Naive B cell (primary cell): ENCODE results near the gene SHF. TPM values are rescaled to one million over a fixed set of nuclear protein-coding genes. Genes with fewer than 3 reads are reported as not detected.
"Not testable (repeated sequence)": the region's sequence is repeated elsewhere in the genome, so short reads cannot be mapped to it uniquely, and the experiment has no call there.

ENCODE experiments used
- ATAC-seq, 2 donors: fragments of 150-1000 bp; cut with Tn5 transposase; 2 replicates each; pipeline ENCODE4 v1.10.0; 2021; ENCODE audit warnings: low read depth in 2 of 2, mild to moderate bottlenecking in 2 of 2, moderate library complexity in 2 of 2
- DNase-seq: peaks from one replicate; pipeline ENCODE4 v3.0.0; 2022
- H3K27ac Mint-ChIP-seq, 6 donors: one replicate each; pipeline ENCODE4 v1.8.0; 2020 to 2022; ENCODE audit warnings: mild to moderate bottlenecking in 6 of 6, mixed read lengths in 6 of 6, moderate library complexity in 5 of 6, inconsistent platforms in 2 of 6
- H3K27me3 Mint-ChIP-seq, 3 donors: one replicate each; pipeline ENCODE4 v1.8.0; 2021 to 2022; ENCODE audit warnings: mixed read lengths in 3 of 3, mild to moderate bottlenecking in 1 of 3
- H3K36me3 Mint-ChIP-seq, 2 donors: one replicate each; pipeline ENCODE4 v1.8.0; 2020 to 2022; ENCODE audit warnings: mixed read lengths in 2 of 2, inconsistent platforms in 1 of 2, mild to moderate bottlenecking in 1 of 2
- H3K4me1 Mint-ChIP-seq, 3 donors: one replicate each; pipeline ENCODE4 v1.8.0; 2020 to 2022; ENCODE audit warnings: mixed read lengths in 3 of 3, inconsistent platforms in 1 of 3, mild to moderate bottlenecking in 1 of 3, moderate library complexity in 1 of 3
- H3K4me3 Mint-ChIP-seq, 8 donors: one replicate each; pipeline ENCODE4 v1.8.0; 2020 to 2022; ENCODE audit warnings: mild to moderate bottlenecking in 8 of 8, mixed read lengths in 8 of 8, moderate library complexity in 8 of 8, inconsistent platforms in 2 of 8
- H3K9me3 Mint-ChIP-seq, 7 donors: one replicate each; pipeline ENCODE4 v1.8.0; 2020 to 2022; ENCODE audit warnings: mixed read lengths in 7 of 7, mild to moderate bottlenecking in 5 of 7, inconsistent platforms in 2 of 7, moderate library complexity in 1 of 7
- polyA plus RNA-seq, 6 donors: library from polyadenylated mRNA; unstranded; fragments of 300-500 nt; fragmentation: Illumina TruSeq; gene quantifications; one replicate each; pipeline ENCODE4 v1.2.3, GENCODE V29; 2021; ENCODE audit warnings: low read depth in 6 of 6

SHF gene, protein sequence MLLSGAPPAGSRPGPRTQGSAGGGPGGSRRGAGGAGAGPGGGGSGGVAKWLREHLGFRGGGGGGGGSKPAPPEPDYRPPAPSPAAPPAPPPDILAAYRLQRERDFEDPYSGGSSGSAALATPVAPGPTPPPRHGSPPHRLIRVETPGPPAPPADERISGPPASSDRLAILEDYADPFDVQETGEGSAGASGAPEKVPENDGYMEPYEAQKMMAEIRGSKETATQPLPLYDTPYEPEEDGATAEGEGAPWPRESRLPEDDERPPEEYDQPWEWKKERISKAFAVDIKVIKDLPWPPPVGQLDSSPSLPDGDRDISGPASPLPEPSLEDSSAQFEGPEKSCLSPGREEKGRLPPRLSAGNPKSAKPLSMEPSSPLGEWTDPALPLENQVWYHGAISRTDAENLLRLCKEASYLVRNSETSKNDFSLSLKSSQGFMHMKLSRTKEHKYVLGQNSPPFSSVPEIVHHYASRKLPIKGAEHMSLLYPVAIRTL
- 1 to 10 TPM in 4 of 6 donors, under 1 TPM in 2; 0.77 to 3.2 (median 1.8) TPM for polyA plus RNA-seq

- DNase-seq (peak; percentile 77), ATAC-seq (peak; percentile 76 to 77)
- H3K27me3 Mint-ChIP-seq: peaks cover 0 to 7% (median 0%) of the 10 kb centered on the region in 3 donors
- peaks cover 16 to 21% (median 19%) of the 10 kb centered on the region in 3 donors for H3K4me1 Mint-ChIP-seq
- no peaks in the 10 kb centered on the region for H3K9me3 Mint-ChIP-seq
- H3K36me3 Mint-ChIP-seq: no peaks in the 10 kb centered on the region
- H3K27ac Mint-ChIP-seq: peak within 1 kb of the TSS; percentile 92 to 99 (median 96)
- H3K4me3 Mint-ChIP-seq: peak within 1 kb of the TSS; percentile 85 to 93 (median 90)
These were observed at the start of gene SHF for GRCh38 chr15:45187894-45188830. SHF (minus strand) TSS chr15:45187966; CDS start chr15:45187951, 15 bp downstream.

DNA sequence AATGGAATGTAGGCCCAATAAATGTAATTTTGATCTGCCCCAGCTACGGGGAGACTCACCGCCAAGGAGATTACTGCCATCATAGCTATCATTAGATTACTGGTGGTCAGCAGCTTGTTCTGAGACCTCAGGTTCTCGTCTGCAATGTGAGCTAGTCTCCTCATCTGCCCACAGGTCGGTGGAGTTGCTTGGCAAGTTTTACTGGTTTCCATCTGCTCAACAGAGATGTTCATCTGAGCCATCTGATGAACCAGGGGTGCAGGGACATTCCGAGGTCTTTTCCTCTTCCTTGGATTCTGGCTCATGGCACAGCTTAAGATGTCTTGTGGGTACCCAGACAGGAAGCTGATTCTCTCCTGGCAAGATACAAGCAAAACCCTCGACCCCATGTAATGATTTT is 49.0 kb upstream of the SHF start:
- H3K36me3 Mint-ChIP-seq: peaks cover 26 to 68% of the 10 kb centered on the region in 2 donors
- not testable (repeated sequence) for ATAC-seq, DNase-seq, H3K27ac Mint-ChIP-seq, H3K4me1 Mint-ChIP-seq, H3K4me3 Mint-ChIP-seq
- H3K27me3 Mint-ChIP-seq: peaks cover 14 to 35% (median 27%) of the 10 kb centered on the region in 3 donors
- H3K9me3 Mint-ChIP-seq: peaks cover 15 to 98% (median 70%) of the 10 kb centered on the region in 7 donors

DNA sequence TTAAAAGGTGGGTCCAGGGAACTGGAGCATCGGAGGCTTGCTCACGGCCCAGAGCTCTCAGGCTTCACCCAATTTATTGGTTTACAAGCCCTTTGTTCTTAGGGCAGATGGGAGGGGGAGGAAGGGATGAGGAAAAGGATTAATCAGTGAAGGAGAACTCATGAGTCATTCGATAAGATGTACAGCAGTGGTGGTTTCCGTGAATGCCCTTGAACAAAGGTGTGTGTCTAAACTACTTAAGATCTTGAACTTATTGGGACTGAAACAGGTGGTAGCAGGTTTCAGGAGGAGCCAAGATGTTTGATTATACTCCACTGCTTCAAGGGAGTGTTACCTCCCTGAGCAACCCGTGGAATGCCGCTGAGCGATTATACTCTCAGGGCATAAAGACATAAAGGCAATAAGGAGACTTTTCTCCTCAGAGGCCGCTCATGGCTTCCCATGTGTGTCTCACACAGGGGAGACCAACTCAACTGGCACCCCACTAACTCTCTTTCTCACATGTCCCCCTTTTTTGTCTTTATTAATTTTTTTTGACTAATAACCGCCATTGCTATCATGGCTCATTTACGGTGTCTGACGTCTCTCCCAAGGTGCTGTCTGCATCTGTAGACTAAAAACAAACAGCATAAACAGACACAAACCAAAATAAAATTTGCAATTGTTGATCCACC is 46.9 kb upstream of the SHF start:
- H3K4me1 Mint-ChIP-seq: no peaks in the 10 kb centered on the region
- H3K27ac Mint-ChIP-seq: no peak overlapping the region
- no peak for DNase-seq
- H3K27me3 Mint-ChIP-seq: peaks cover 20 to 46% (median 37%) of the 10 kb centered on the region in 3 donors
- no peak overlapping the region for H3K4me3 Mint-ChIP-seq
- no peak for ATAC-seq
- peaks cover 14 to 77% (median 55%) of the 10 kb centered on the region in 7 donors for H3K9me3 Mint-ChIP-seq
- H3K36me3 Mint-ChIP-seq: peaks cover 21 to 64% of the 10 kb centered on the region in 2 donors

DNA sequence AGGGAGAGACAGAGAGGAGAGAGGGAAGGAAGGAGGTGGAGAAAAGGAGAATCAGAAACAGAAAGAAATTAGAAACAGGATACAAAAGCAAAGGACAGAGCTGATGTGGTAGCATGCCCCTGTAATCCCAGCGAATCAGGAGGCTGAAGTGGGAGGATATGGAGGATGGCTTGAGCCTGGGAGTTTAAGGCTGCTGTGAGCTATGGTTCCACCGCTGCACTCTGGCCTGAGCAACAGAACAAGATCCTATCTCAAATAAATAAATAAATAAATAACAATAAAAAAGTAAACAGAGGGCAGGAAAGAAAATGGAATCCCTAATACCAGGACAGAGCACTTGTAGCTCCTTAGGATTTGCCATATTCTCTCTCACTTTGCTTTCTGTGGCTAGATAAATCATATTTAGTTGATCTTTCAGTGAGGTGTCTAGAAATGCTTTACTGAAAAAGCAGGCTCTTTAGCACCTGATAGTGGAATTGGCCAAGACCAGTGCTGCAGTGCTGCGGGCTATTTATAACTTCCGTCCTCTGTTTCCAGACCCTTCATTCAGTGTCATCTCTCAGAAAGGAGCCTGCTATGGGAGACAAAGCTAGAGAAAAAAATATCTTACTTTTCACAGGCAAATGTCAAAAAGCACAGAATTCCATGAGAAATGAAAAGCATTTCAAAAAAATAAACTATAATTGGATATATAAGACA is 44.2 kb upstream of the SHF start:
- Mint-ChIP-seq H3K4me3 (no peak overlapping the region), H3K36me3 (peaks cover 10 to 42% of the 10 kb centered on the region in 2 donors), H3K27ac (peak overlapping the region in 1 of 6 donors; percentile 53), H3K4me1 (no peaks in the 10 kb centered on the region), H3K27me3 (peaks cover 19 to 45% (median 25%) of the 10 kb centered on the region in 3 donors), H3K9me3 (peaks cover 10 to 50% (median 39%) of the 10 kb centered on the region in 7 donors)
- DNase-seq (no peak), ATAC-seq (no peak)

GRCh38 chr15:45231132-45231531 is 43.4 kb upstream of the SHF start:
- Mint-ChIP-seq H3K4me1 (no peaks in the 10 kb centered on the region), H3K4me3 (no peak overlapping the region), H3K27me3 (peaks cover 15 to 49% (median 28%) of the 10 kb centered on the region in 3 donors), H3K27ac (no peak overlapping the region), H3K36me3 (peaks cover 3 to 39% of the 10 kb centered on the region in 2 donors), H3K9me3 (peaks cover 10 to 41% (median 30%) of the 10 kb centered on the region in 7 donors)
- DNase-seq (no peak), ATAC-seq (no peak)

GRCh38 chr15:45230245-45230965 is 42.6 kb upstream of the SHF start:
- H3K4me1 Mint-ChIP-seq: no peaks in the 10 kb centered on the region
- no peak overlapping the region for H3K4me3 Mint-ChIP-seq
- H3K9me3 Mint-ChIP-seq: peaks cover 10 to 34% (median 23%) of the 10 kb centered on the region in 7 donors
- H3K36me3 Mint-ChIP-seq: peaks cover 3 to 37% of the 10 kb centered on the region in 2 donors
- H3K27me3 Mint-ChIP-seq: peaks cover 15 to 49% (median 28%) of the 10 kb centered on the region in 3 donors
- ATAC-seq (no peak), DNase-seq (no peak)
- H3K27ac Mint-ChIP-seq: no peak overlapping the region

DNA sequence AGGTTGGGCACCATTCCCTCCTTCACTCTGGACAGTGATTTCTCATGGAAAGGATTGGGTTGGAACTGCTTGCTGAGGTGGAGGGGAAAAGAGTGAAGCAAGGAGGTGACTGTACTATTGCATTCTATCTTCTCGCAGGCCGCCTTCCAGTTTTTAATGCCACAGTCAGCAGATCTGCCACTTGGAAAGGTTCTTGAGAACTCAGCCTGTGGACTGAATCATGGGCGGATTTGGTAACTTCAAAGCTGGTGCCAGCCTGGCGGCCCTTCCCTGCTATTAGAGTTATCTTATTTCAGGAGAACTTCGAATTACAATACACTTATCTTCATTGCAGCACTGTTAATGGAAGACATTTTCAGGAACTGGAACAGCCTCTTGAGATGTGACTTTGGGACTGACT is 41.2 kb upstream of the SHF start:
- H3K27me3 Mint-ChIP-seq: peaks cover 15 to 60% (median 36%) of the 10 kb centered on the region in 3 donors
- DNase-seq: no peak
- peaks cover 5 to 19% (median 10%) of the 10 kb centered on the region in 7 donors for H3K9me3 Mint-ChIP-seq
- H3K4me1 Mint-ChIP-seq: no peaks in the 10 kb centered on the region
- peaks cover 3 to 22% of the 10 kb centered on the region in 2 donors for H3K36me3 Mint-ChIP-seq
- no peak overlapping the region for H3K4me3 Mint-ChIP-seq
- no peak overlapping the region for H3K27ac Mint-ChIP-seq
- no peak for ATAC-seq

DNA sequence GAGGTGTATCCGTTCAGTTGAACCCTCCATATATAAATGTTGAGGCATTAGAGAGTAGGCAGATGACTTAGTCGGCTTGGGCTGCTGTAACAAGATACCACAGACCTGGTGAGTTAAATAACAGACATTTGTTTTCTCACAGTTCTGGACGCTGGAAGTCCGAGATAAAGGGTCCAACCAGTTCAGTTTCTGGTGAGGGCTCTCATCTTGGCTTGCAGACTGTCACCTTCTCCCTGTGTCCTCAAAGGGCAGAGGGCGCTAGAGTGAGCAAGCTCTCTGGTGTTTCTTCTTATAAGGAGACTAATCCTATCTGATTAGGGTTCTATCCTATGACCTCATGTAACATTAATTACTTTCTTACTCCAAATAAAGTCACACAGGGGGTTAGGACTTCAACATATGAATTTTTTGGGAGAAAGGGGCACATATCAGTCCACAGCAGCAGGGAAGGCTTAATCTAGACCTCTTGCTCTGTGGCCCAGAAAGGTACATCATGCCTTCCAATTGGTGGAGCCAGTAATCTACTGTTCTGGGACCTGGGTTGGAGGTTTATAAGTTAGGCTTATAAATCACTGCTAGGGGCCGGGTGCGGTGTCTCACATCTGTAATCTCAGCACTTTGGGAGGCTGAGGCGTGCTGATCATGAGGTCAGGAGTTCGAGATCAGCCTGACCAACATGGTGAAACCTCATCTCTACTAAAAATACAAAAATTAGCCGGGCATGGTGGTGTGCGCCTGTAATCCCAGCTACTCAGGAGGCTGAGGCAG is 37.9 kb upstream of the SHF start:
- Mint-ChIP-seq H3K36me3 (no peaks in the 10 kb centered on the region), H3K27me3 (peaks cover 33 to 65% (median 45%) of the 10 kb centered on the region in 3 donors), H3K4me3 (peak overlapping the region in 1 of 8 donors; percentile 66), H3K27ac (no peak overlapping the region), H3K9me3 (peaks cover 0 to 2% (median 0%) of the 10 kb centered on the region in 7 donors), H3K4me1 (no peaks in the 10 kb centered on the region)
- ATAC-seq (no peak), DNase-seq (no peak)

- DNase-seq (no peak), ATAC-seq (no peak)
- Mint-ChIP-seq H3K27me3 (peaks cover 33 to 75% (median 45%) of the 10 kb centered on the region in 3 donors), H3K4me1 (no peaks in the 10 kb centered on the region), H3K36me3 (no peaks in the 10 kb centered on the region), H3K9me3 (peaks cover 0 to 2% (median 0%) of the 10 kb centered on the region in 7 donors), H3K27ac (no peak overlapping the region), H3K4me3 (no peak overlapping the region)
These were observed 37.0 kb upstream of the SHF start for GRCh38 chr15:45224621-45225217.

GRCh38 chr15:45221967-45222366 is 34.2 kb upstream of the SHF start:
- Mint-ChIP-seq H3K27me3 (peaks cover 29 to 63% (median 45%) of the 10 kb centered on the region in 3 donors), H3K4me1 (no peaks in the 10 kb centered on the region), H3K9me3 (peaks cover 0 to 2% (median 0%) of the 10 kb centered on the region in 7 donors), H3K36me3 (no peaks in the 10 kb centered on the region), H3K27ac (peak overlapping the region in 1 of 6 donors; percentile 25), H3K4me3 (no peak overlapping the region)
- DNase-seq (no peak), ATAC-seq (no peak)

DNA sequence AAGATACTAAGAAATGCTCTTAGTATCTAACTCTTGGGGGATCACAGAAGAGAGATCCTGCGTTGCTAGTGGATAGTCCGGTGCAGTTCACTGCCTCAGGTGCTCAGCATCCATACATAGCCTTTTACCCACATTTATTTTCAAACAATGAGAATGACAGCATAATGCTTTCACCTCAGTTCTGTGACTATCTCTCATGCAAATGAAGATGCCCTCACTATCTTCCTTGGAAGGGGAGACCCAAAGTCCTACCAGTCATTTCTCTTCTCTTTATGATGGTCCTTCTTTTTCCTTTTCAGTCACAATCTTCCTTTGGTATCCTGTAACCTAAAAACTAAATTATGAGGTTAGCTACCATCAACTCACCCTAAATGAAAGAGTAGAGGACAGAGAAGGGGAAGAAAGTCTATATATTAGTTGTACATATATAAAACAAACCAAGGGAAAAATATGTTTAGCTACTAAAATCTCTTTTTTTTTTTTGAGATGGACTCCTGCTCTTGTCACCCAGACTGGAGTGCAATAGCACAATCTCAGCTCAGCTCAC is 33.4 kb upstream of the SHF start:
- Mint-ChIP-seq H3K27ac (no peak overlapping the region), H3K4me3 (no peak overlapping the region), H3K4me1 (no peaks in the 10 kb centered on the region), H3K36me3 (no peaks in the 10 kb centered on the region), H3K9me3 (peaks cover 0 to 2% (median 0%) of the 10 kb centered on the region in 7 donors), H3K27me3 (peaks cover 29 to 55% (median 39%) of the 10 kb centered on the region in 3 donors)
- ATAC-seq (no peak), DNase-seq (no peak)
